ENCODE measurements around the gene PCED1B.

PCED1B gene

DNA sequence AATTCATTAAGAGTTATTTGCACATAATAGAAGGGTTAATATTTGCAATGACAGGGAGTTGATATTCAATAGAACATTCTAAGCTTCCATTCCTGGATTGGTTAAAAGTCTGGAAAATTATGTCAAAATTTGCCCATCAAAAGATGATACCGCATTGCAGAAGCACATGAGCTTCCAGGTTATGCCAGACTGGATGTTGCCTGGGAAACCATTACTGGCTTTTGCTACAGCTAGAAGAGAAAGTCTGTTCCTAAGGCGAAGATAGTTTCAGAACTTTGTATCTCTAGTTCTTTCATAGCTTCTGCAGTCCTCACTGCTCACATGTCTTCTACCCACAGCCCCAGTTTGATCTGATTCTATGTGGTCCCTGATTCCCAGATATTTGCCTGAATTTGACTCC lies 122.8 kb downstream of the PCED1B start:
- TF ChIP-seq FOXM1 (IDR thresholded peaks at IDR 0.05; ENCODE audit: borderline replicate concordance, low read depth) (no peak), TAF1 (IDR thresholded peaks at IDR 0.05; ENCODE audit: low read depth) (no peak), YY1 (IDR thresholded peaks at IDR 0.05; ENCODE audit: low read depth) (no peak), TEAD4 (IDR thresholded peaks at IDR 0.05) (no peak), ZBTB7A (IDR thresholded peaks at IDR 0.05; ENCODE audit: low read depth) (no peak), TCF12 (IDR thresholded peaks at IDR 0.05; ENCODE audit: low read depth) (no peak)
- TF ChIP-seq, protein P1, sequence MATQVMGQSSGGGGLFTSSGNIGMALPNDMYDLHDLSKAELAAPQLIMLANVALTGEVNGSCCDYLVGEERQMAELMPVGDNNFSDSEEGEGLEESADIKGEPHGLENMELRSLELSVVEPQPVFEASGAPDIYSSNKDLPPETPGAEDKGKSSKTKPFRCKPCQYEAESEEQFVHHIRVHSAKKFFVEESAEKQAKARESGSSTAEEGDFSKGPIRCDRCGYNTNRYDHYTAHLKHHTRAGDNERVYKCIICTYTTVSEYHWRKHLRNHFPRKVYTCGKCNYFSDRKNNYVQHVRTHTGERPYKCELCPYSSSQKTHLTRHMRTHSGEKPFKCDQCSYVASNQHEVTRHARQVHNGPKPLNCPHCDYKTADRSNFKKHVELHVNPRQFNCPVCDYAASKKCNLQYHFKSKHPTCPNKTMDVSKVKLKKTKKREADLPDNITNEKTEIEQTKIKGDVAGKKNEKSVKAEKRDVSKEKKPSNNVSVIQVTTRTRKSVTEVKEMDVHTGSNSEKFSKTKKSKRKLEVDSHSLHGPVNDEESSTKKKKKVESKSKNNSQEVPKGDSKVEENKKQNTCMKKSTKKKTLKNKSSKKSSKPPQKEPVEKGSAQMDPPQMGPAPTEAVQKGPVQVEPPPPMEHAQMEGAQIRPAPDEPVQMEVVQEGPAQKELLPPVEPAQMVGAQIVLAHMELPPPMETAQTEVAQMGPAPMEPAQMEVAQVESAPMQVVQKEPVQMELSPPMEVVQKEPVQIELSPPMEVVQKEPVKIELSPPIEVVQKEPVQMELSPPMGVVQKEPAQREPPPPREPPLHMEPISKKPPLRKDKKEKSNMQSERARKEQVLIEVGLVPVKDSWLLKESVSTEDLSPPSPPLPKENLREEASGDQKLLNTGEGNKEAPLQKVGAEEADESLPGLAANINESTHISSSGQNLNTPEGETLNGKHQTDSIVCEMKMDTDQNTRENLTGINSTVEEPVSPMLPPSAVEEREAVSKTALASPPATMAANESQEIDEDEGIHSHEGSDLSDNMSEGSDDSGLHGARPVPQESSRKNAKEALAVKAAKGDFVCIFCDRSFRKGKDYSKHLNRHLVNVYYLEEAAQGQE (IDR thresholded peaks at IDR 0.05; ENCODE audit: low read depth): no peak
- TF ChIP-seq, protein P2, sequence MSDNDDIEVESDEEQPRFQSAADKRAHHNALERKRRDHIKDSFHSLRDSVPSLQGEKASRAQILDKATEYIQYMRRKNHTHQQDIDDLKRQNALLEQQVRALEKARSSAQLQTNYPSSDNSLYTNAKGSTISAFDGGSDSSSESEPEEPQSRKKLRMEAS (IDR thresholded peaks at IDR 0.05): no peak

DNA sequence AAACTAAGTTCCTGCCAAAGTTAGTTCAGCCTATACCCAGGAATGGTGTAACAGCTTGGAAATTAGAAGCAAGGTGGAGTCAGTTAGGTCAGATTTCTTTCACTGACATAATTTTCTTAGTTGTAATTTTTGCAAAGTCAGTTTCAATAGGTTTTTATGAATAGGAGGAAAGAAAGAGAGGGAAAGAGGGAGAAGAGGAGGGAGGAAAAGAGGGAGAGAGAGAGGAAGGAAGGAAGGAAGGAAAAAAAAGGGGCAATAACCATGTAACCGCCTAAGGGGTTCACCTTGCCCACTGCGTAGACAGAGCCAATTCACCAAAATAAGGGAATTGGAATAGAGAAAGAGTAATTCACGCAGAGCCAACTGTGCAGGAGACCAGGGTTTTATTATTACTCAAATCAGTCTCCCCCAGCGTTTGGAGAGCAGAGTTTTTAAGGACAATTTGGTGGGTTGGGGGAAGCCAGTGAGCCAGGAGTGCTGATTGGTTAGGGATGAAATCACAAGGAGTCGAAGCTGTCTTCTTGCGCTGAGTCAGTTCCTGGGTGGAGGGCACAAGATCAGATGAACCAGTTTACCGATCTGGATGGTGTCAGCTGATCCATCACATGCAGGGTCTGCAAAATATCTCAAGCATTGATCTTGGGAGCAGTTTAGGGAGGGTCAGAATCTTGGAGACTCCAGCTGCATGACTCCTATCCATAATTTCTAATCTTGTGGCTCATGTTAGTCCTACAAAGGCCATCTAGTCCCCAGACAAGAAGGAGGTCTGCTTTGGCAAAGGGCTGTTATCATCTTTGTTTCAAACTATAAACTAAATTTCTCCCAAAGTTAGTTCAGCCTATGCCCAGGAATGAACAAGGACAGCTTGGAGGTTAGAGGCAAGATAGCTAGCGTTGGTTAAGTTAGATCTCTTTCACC lies 126.4 kb downstream of the PCED1B start:
- TF ChIP-seq, protein P3, sequence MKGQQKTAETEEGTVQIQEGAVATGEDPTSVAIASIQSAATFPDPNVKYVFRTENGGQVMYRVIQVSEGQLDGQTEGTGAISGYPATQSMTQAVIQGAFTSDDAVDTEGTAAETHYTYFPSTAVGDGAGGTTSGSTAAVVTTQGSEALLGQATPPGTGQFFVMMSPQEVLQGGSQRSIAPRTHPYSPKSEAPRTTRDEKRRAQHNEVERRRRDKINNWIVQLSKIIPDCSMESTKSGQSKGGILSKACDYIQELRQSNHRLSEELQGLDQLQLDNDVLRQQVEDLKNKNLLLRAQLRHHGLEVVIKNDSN (IDR thresholded peaks at IDR 0.05): no peak
- TF ChIP-seq TAF1 (IDR thresholded peaks at IDR 0.05; ENCODE audit: low read depth): no peak
- TF ChIP-seq NFIC (IDR thresholded peaks at IDR 0.05): no peak
- no peak for TF ChIP-seq FOXM1 (IDR thresholded peaks at IDR 0.05; ENCODE audit: borderline replicate concordance, low read depth)
- no peak for TF ChIP-seq EP300 (IDR thresholded peaks at IDR 0.05; ENCODE audit: borderline replicate concordance)
- no peak for TF ChIP-seq ZBTB7A (IDR thresholded peaks at IDR 0.05; ENCODE audit: low read depth)
- no peak for TF ChIP-seq EGR1 (IDR thresholded peaks at IDR 0.05)
- no peak for TF ChIP-seq YY1 (IDR thresholded peaks at IDR 0.05; ENCODE audit: low read depth)
- no peak for TF ChIP-seq RAD21 (IDR thresholded peaks at IDR 0.05; ENCODE audit: low read depth)
- TF ChIP-seq, protein P2 (IDR thresholded peaks at IDR 0.05): no peak
- no peak for TF ChIP-seq TEAD4 (IDR thresholded peaks at IDR 0.05)
- TF ChIP-seq, protein P1 (IDR thresholded peaks at IDR 0.05; ENCODE audit: low read depth): no peak
- no peak for TF ChIP-seq TCF12 (IDR thresholded peaks at IDR 0.05; ENCODE audit: low read depth)
- no peak for TF ChIP-seq CEBPB (IDR thresholded peaks at IDR 0.05)
- TF ChIP-seq CREB1 (IDR thresholded peaks at IDR 0.05; ENCODE audit: low read depth): no peak

DNA sequence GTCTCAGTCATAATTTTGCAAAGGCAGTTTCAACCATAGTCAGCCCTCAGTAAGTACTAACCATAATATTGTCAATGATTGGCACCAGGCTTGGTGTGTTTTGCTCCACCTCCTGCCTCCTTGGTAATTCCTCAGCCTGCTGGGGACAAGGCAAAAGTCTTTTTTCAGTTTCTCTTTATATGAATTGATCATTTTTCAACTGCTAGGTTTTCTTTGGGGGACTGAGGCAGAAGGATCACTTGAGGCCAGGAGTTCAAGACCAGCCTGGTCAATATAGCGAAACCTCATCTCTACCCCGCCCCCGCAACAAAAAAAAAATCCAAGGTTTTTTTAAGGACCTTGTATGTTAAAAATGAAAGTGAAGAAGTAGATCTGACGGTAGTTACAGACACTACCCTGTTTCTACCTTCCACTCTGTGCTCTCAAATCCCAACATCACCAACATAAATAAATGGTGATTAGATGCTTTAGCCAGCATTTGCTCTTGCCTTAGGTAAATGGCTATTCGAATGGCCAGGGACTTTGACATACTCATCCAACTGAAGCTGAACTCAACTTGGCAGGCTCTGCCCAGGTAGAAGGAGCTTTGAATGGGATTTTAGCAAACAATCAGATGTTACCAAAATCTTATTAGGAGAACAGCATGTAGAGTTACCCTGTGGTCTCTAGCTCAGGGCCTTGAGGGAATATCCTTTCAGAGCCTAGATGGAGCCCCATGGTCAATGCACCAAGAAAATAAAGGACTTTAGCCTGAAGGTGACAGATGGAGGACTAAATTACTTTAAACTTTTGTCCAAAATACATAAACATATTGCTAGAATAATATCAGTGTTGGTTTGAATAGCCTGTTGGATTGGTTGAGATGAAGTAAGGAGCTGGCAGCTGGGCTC lies 127.3 kb downstream of the PCED1B start:
- TF ChIP-seq, protein P1 (IDR thresholded peaks at IDR 0.05; ENCODE audit: low read depth): no peak
- TF ChIP-seq, protein P3 (IDR thresholded peaks at IDR 0.05): no peak
- TF ChIP-seq CEBPB (IDR thresholded peaks at IDR 0.05) (no peak), NFIC (IDR thresholded peaks at IDR 0.05) (no peak), TCF12 (IDR thresholded peaks at IDR 0.05; ENCODE audit: low read depth) (no peak), FOXM1 (IDR thresholded peaks at IDR 0.05; ENCODE audit: borderline replicate concordance, low read depth) (no peak), EP300 (IDR thresholded peaks at IDR 0.05; ENCODE audit: borderline replicate concordance) (no peak), TEAD4 (IDR thresholded peaks at IDR 0.05) (no peak)
- TF ChIP-seq, protein P2 (IDR thresholded peaks at IDR 0.05): no peak
